Endothelial cell of umbilical vein (primary cell): ENCODE data around the gene CD320. TPM values are rescaled to one million over a fixed set of nuclear protein-coding genes. Genes with fewer than 3 reads are reported as not detected.

Source experiments
- BruUV-seq: library from RNA; stranded (reverse); fragments of 400-500 nt; replicated peaks from 2 replicates; lab custom pipeline; 2021; lab: Mats Ljungman, UMichigan
- CTCF ChIA-PET: fragments of 300-600, 350-600 bp; sonication (Branson Sonifier 250); formaldehyde crosslinking; loops from one replicate; lab custom pipeline; 2021; ENCODE audit warnings: antibody characterized with exemption, inconsistent platforms; lab: Charles Lee
- POLR2A ChIA-PET: fragments of 300-600, 350-600 bp; sonication (Branson Sonifier 250); formaldehyde crosslinking; loops from one replicate; lab custom pipeline; 2021; ENCODE audit warnings: antibody characterized with exemption, inconsistent platforms; lab: Charles Lee
- DNase-seq: peaks from one replicate; pipeline ENCODE4 v3.0.0-alpha.2; 2011; ENCODE audit warnings: low read depth, low spot score
- FAIRE-seq: peaks from 2 replicates; lab custom pipeline; 2011; peaks lifted over from hg19 to GRCh38; lab: Jason Lieb, UNC
- H2AFZ ChIP-seq: 2 replicates; pipeline ENCODE4 v1.6.0; 2012; ENCODE audit warnings: low read depth, low read length, control low read depth, inconsistent platforms
- H3K27ac ChIP-seq: 2 replicates; pipeline ENCODE4 v1.5.1; 2011; ENCODE audit warnings: low read depth, mild to moderate bottlenecking, control low read depth, low read length, moderate library complexity; ENCODE audit not compliant: insufficient read depth
- H3K27me3 ChIP-seq, 2 experiments: 2 replicates each; pipeline versions ENCODE4 v1.6.0 to v1.6.1; 2011; ENCODE audit warnings: low read length in 2 of 2, mixed read lengths in 1 of 2; ENCODE audit not compliant: control insufficient read depth in 2 of 2, insufficient read depth in 2 of 2
- H3K36me3 ChIP-seq, 2 experiments: 2 replicates in 1 of 2; 3 replicates in 1 of 2; pipeline ENCODE4 v1.5.1; 2011; ENCODE audit warnings: low read length in 2 of 2, mild to moderate bottlenecking in 1 of 2, moderate library complexity in 1 of 2; ENCODE audit not compliant: control insufficient read depth in 2 of 2, insufficient read depth in 2 of 2; ENCODE audit errors: extremely low read depth in 1 of 2
- H3K4me1 ChIP-seq: 3 replicates; pipeline ENCODE4 v1.5.1; 2011; ENCODE audit warnings: mild to moderate bottlenecking, low read length; ENCODE audit not compliant: control insufficient read depth, insufficient read depth; ENCODE audit errors: extremely low read depth
- H3K4me2 ChIP-seq: 2 replicates; pipeline ENCODE4 v1.6.1; 2011; ENCODE audit warnings: low read length, control low read depth, mixed read lengths; ENCODE audit not compliant: insufficient read depth
- H3K4me3 ChIP-seq, 3 experiments: fragments of 200-600 bp in 1 of 3; sonication (generic), shearing (Covaris generic) in 1 of 3; replicated peaks in 1 of 3; 2 replicates each; pipeline ENCODE4 v1.5.1; 2011 to 2016; ENCODE audit warnings: control low read depth in 3 of 3, low read length in 3 of 3, mild to moderate bottlenecking in 2 of 3, inconsistent platforms in 1 of 3, low read depth in 1 of 3, moderate library complexity in 1 of 3; ENCODE audit not compliant: insufficient read depth in 1 of 3
- H3K79me2 ChIP-seq: 2 replicates; pipeline ENCODE4 v1.6.0; 2012; ENCODE audit warnings: low read length, inconsistent platforms; ENCODE audit not compliant: control insufficient read depth, insufficient read depth
- H3K9ac ChIP-seq: replicated peaks from 2 replicates; pipeline ENCODE3; 2011; ENCODE audit warnings: low read length, control low read depth; ENCODE audit not compliant: insufficient read depth; ENCODE audit errors: extremely low read depth
- H3K9me1 ChIP-seq: replicated peaks from 3 replicates; pipeline ENCODE4 v1.6.0; 2011; ENCODE audit warnings: mild to moderate bottlenecking, low read length; ENCODE audit not compliant: control insufficient read depth, insufficient read depth; ENCODE audit errors: extremely low read depth
- H3K9me3 ChIP-seq: replicated peaks from 2 replicates; pipeline ENCODE4 v1.5.1; 2012; ENCODE audit warnings: low read length, inconsistent platforms; ENCODE audit not compliant: control insufficient read depth, insufficient read depth
- H4K20me1 ChIP-seq: replicated peaks from 2 replicates; pipeline ENCODE3; 2011; ENCODE audit warnings: mild to moderate bottlenecking, low read length; ENCODE audit not compliant: control insufficient read depth, insufficient read depth; ENCODE audit errors: extremely low read depth
- EZH2 ChIP-seq: IDR thresholded peaks from 2 replicates; pipeline ENCODE4 v1.6.1; 2012; ENCODE audit warnings: borderline replicate concordance, low read depth, mild to moderate bottlenecking, moderate library complexity, low read length, inconsistent platforms; ENCODE audit not compliant: severe bottlenecking
- FOS ChIP-seq: IDR thresholded peaks from 2 replicates; pipeline ENCODE4 v1.6.1; 2011; ENCODE audit warnings: mild to moderate bottlenecking, low read length, moderate library complexity, borderline replicate concordance; ENCODE audit not compliant: insufficient read depth
- GATA2 ChIP-seq: IDR thresholded peaks from 2 replicates; pipeline ENCODE4 v1.7.0; 2011; ENCODE audit warnings: low read depth, mild to moderate bottlenecking, moderate library complexity, mixed read lengths, low read length; ENCODE audit not compliant: insufficient read length, insufficient read depth
- JUN ChIP-seq: IDR thresholded peaks from 2 replicates; pipeline ENCODE4 v1.6.1; 2011; ENCODE audit warnings: borderline replicate concordance, low read depth; ENCODE audit not compliant: insufficient read length, insufficient read depth
- MYC ChIP-seq: IDR thresholded peaks from one replicate; pipeline ENCODE4 v1.6.1; 2011; ENCODE audit warnings: mild to moderate bottlenecking, low read depth, low read length
- POLR2A ChIP-seq: IDR thresholded peaks from 2 replicates; pipeline ENCODE4 v1.6.1; 2012; ENCODE audit warnings: low read depth, mild to moderate bottlenecking, control low read depth, low read length
- POLR2AphosphoS5 ChIP-seq: IDR thresholded peaks from 2 replicates; pipeline ENCODE4 v1.6.1; 2012; ENCODE audit warnings: low read depth, mild to moderate bottlenecking, control low read depth, low read length, moderate library complexity; ENCODE audit not compliant: insufficient read depth
- dilution Hi-C: fragments of 300-500 bp; cut with MboI; formaldehyde crosslinking; loops from one replicate; pipeline ENCODE4 v1.15.0; 2019; ENCODE audit warnings: low sequenced_read_pairs; ENCODE audit not compliant: extremely low pct_ligation_motif_present
- intact Hi-C: fragments of 100-400 bp; cut with micrococcal nuclease; formaldehyde crosslinking; loops from one replicate; pipeline ENCODE4 v1.10.0; 2022
- polyA plus RNA-seq, 4 experiments: library from polyadenylated mRNA; depleted of rRNA in 3 of 4; stranded (reverse) in 3 of 4; unstranded in 1 of 4; fragments of >200 nt; gene quantifications; 2 replicates each; pipeline versions ENCODE4 v1.2.1 to v1.2.3, GENCODE V29; 2011 to 2012; ENCODE audit warnings: missing spikeins in 1 of 4
- total RNA-seq: library from RNA; stranded (reverse); gene quantifications from 2 replicates; pipeline ENCODE4 v1.2.3, GENCODE V29; 2021
- TF ChIP-seq, protein P1 (sequence below), 2 donors: IDR thresholded peaks; 1 replicate in 1 of 2; 2 replicates in 1 of 2; pipeline ENCODE4 v1.5.1; 2011; ENCODE audit warnings: low read length in 2 of 2, mild to moderate bottlenecking in 2 of 2, moderate library complexity in 2 of 2, control low read depth in 1 of 2, inconsistent platforms in 1 of 2, low read depth in 1 of 2; ENCODE audit not compliant: insufficient read depth in 1 of 2; ENCODE audit errors: extremely low read depth in 1 of 2
- TF ChIP-seq, protein P2 (sequence below): IDR thresholded peaks from 2 replicates; pipeline ENCODE4 v1.6.1; 2011; ENCODE audit not compliant: insufficient read depth, insufficient read length

Gene CD320
- total and polyA plus RNA-seq, 2 donors (not counting 3 experiments of a cell fraction or from before 2014, with no cell fraction given) = 84.9 to 190 TPM

DNA sequence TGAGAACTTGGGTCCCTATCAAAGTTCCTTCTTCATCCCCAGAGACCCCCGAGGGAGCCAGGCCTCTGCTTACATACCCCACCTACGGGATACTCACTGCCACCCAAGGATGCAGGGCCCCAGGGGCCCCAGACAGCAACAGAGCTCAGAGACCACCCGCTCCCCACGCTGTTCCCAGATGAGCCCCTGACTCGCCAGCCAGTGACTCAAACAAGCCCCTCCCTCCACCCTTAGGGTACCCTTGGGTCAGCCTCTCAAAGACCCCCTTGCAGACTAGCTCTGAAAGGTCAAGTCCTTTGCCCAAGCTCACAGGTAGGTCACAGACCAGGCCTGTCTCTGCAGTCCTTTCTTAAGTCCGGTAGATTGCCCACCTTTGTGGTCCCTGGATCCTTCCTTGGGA, 45.7 kb downstream of the CD320 start:
- Histone ChIP-seq H3K9me3 (no peaks in the 10 kb centered on the region), H4K20me1 (no peaks in the 10 kb centered on the region), H3K36me3 (no peaks in the 10 kb centered on the region), H3K9ac (no peak overlapping the region), H3K4me2 (no peak overlapping the region), H3K4me1 (no peaks in the 10 kb centered on the region), H3K27me3 (peaks cover 0 to 2% of the 10 kb centered on the region in 2 experiments), H2AFZ (no peak overlapping the region), H3K4me3 (no peak overlapping the region), H3K79me2 (no peaks in the 10 kb centered on the region), H3K9me1 (no peaks in the 10 kb centered on the region), H3K27ac (no peak overlapping the region)
- FAIRE-seq (no peak), DNase-seq (no peak)
- TF ChIP-seq FOS (no peak), EZH2 (no peak), POLR2AphosphoS5 (no peak), POLR2A (no peak), JUN (no peak), MYC (no peak), GATA2 (no peak)
- TF ChIP-seq, protein P1, sequence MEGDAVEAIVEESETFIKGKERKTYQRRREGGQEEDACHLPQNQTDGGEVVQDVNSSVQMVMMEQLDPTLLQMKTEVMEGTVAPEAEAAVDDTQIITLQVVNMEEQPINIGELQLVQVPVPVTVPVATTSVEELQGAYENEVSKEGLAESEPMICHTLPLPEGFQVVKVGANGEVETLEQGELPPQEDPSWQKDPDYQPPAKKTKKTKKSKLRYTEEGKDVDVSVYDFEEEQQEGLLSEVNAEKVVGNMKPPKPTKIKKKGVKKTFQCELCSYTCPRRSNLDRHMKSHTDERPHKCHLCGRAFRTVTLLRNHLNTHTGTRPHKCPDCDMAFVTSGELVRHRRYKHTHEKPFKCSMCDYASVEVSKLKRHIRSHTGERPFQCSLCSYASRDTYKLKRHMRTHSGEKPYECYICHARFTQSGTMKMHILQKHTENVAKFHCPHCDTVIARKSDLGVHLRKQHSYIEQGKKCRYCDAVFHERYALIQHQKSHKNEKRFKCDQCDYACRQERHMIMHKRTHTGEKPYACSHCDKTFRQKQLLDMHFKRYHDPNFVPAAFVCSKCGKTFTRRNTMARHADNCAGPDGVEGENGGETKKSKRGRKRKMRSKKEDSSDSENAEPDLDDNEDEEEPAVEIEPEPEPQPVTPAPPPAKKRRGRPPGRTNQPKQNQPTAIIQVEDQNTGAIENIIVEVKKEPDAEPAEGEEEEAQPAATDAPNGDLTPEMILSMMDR (IDR thresholded peaks at IDR 0.05; ENCODE audit: extremely low read depth in 1 of 2, insufficient read depth in 1 of 2, low read depth in 1 of 2, low read length in 2 of 2) = no peak
- TF ChIP-seq, protein P2, sequence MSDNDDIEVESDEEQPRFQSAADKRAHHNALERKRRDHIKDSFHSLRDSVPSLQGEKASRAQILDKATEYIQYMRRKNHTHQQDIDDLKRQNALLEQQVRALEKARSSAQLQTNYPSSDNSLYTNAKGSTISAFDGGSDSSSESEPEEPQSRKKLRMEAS = no peak
- no TSS peak for BruUV-seq
- CTCF ChIA-PET = interaction anchor here (1.1 kb wide), 1 partner anchor 104 kb away, joined by 3 read pairs; no protein-coding TSS in a partner anchor
- POLR2A ChIA-PET = no interaction called here
- dilution Hi-C loops (no loop called here), intact Hi-C loops (loop anchor here (10.0 kb wide), 1 partner anchor 52 kb away; no protein-coding TSS in a partner anchor)
